Activated effector memory CD4-positive, alpha-beta T cell treated with Interleukin-2 at 50 U/mL for 16 hours (primary cell): Measurements from ENCODE around the gene CTNS.

Experiments used
- DNase-seq: peaks from one replicate; pipeline ENCODE4 v3.0.0-alpha.2; 2020

CTNS gene

GRCh38 chr17:3659541-3660111 is 23.1 kb downstream of the CTNS start:
- no peak for DNase-seq

DNA sequence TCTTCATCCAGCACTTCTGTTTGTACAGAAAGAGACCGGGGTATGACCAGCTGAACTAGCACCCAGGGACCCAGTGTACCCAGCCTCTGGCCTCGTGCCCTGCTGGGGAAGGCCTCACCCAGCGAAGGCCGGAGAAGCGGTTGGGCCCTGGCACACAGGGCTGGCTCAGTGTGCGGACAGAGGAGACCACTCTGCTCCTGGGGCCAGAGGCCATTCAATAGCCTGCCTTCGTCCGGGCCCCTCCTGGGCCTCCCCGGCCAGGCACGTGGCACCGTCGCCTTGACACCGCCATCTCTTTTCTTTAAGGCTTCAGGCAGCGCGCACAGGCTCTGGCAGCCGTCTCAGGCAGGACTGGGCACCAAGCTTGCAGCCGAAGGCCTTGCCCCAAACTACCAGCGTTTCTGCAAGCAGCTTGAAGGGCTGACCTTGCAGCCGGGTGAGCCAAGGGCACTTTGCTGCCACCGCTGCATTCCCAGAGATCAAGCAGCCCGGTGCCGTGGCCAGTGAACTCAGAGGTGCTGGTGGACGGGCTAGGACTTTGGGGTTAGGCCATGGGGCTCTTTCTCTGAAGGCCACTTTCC is 23.8 kb downstream of the CTNS start:
- DNase-seq = no peak

DNA sequence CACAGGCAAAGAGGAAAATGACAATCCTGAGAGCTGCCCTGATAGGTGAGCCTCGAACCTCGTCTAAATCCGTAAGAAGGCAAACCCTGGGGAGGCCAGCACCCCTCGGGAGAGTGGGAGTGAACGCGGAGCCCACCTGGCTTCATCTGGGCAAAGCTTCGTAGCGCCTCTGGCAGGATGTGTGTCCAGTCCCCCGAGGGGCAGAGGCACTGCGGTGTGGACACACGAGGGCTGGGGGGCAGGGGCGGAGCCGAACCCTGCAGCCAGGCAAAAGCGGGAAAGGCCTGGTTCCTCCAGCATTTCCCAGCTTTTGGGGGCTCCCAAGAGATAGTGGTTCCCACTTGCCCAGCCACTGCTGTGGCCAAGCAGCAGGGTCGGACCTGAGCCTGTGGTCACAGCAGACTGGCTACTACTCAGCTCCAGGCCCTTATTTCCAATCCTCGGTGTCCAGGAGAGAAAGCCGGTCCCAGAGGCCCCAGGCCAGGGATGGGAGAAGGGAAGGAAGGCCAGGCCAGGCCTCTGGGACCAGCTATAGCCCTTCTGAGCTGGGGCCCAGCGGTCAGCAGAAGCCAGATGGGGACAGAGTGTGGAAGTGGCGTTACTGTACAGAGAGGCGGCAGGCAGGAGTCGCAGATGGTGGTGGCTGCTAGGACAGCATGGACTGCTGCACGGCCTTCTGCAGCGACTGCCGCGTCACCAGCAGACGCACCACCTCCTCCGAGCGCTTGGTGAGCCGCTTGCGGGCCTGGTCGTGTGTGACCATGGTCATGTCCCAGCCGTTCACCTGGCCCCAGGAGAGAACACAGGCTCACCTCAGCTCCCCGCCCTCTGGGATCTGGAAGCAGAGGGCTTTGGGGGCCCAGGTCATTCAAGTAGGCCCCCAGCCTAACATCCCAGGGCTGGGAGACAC is 26.8 kb downstream of the CTNS start:
- no peak for DNase-seq

DNA sequence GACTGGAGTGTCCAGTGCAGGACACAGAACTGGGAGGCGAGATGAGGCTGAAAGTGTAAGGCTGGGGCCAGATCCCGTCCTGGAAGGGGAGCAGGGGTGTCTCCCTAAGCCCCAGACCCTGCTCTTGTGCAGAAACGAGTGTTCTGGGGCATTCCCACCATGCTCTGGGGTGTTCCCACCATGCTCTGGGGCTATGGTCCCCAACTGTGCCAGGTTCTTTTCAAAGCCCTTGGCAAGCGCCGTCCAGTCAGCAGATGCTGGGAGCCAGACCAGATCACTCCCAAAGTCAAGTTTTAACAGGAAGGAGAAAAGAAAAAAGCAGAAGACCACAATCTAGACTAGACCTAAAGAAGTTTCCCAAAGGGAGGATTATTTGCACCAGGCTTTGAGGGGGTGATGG is 29.3 kb downstream of the CTNS start:
- DNase-seq = no peak

DNA sequence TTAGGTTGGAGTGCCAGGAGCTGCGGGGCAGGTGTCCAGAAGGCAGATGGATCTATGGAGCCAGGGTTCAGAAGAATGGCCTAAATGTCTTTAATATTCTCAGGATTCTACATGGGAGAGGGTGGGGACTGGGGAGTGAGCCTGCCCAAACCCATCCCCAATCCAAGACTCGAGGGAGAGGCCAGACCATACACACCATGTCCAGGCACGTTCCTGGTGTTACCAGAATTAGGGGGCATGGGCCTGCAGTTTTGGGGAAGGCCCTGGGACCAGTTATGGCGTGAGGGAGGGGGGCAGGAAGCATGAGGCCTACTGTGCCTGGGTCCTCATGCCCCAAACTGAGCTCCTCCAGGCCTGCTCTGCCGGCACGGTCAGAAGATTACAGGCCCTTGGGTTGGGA is 30.0 kb downstream of the CTNS start:
- no peak for DNase-seq

DNA sequence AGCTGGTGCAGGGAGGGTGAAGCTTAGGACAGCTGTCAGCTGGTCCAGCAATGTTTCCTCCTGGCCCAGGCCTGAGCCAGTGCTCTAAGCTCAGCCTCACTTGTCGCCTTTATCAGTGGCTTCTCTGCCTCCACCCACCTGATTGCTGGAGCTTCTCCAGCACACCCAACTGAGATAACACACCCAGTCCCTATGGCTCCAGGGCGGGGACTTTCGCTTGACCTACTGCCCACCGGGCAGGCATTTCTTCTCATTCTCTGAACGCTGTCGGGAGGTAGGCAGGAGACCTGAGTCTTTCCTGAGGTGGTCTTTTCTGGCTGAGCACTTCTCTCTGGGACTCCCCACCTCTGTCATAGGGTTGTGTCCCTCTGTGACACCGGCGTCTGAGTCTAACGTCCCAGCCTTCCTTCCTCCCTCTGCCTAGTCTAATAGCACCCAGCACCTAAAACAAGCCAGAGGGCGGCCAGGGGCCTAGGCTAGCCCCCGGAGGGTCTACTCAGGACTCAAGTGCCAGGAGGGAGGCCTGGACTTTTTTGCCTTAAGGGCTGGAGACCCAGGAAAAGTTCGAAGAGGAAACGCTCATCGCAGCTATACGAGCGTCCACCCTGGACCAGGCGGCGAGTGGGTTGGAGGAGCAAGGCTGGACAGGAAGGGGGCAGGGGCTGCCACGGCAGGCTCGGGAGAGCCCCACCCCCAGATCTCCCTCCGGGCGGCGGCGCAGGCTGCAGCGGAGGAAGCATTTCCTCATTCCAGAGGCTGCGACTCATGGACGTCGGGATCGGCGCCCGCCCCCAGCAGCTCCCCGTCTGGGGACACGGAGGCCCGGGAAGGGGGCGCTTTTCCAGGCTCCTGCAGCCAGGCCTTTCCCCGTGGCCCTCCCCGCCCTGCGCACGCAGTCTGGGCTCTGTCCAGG is 31.1 kb downstream of the CTNS start:
- DNase-seq = no peak

DNA sequence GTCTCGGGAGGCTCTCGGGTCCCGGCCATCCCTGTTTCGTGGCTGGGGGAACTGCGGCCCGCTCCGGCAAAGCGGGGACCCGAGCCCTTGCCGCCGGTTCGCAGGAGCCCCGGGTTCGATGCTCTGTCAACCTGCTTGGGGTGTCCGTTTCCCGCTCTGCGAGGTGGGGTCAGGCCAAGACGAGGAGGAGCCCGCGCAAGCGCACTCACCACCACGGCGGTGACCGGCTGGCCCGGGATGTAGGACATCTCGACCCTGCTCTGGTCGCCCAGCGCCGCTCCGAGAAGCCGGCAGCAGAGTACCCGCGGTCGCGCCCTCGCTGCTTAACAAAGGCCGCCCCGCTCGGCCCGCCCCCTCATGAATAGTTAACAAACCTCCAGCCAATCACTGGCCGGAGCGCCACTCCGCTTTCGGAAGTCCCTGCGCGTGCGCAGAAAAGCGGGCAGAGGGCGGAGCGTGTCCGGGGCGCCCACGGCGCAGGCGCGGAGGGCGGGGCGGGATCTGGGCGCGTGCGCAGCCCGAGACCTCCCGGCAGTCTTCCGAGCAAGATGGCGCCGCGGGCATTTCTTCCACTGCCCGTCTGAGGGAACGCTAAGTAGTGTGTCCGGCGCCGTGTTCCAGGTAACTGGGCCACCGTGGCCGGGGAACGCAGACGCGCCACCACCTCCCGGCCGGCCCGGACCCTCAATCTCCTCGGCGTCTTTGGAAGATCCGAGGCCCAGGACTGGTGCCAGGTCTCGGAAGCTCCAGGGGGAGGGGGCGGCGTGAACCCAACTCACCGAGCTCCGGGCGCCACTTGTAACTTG is 31.9 kb downstream of the CTNS start, which contains the start of the genes EMC6 and TAX1BP3:
Gene EMC6, plus strand, starts transcription at position 534 of the 806 bp plus-strand sequence. CDS start 335 bp downstream, outside the sequence.
Gene TAX1BP3, minus strand, starts transcription at position 300 of the 806 bp plus-strand sequence. Its CDS starts 52 bp downstream, at position 248.
- DNase-seq = peak; percentile 99

- no peak for DNase-seq
Observed at GRCh38 chr17:3669085-3669347, 32.5 kb downstream of the CTNS start.

- no peak for DNase-seq
Observed at GRCh38 chr17:3669548-3669947, 33.0 kb downstream of the CTNS start.

DNA sequence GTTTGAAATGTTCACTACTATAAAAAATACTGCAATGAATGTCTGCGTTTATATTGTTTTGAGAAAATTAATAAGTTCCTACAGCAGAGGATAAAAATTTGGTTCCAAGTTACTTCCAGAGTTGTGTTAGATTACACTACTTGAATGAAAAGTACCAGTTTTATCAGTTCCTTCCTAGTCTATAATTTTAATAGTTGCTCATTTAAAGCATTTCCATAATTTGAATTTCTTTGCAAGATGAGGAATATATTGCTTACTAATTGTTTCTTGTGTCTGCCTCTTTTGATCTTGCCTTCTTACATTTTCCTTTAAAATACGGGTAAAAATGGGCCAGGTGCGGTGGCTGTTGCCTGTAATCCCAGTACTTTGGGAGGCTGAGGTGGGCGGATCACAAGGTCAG is 36.0 kb downstream of the CTNS start:
- no peak for DNase-seq

DNA sequence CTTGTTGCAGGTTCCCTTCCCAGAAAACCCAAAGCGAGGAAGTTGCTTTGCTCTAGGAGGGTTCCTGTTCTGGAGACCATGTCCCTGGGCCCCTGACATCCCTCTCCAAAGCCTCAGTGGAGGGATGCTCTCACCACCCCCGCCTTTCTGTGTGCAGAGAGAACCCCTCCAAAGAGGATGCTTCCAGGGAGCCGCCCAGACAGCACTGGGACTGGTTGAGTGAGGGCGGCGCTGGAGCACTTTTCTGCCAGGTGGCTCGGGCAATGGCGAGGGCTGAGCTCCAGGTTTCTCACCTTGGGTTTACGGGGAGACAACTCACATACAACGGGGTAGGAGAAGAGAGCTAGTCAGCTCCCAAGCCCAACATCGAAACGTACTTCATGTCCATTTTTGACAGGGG is 39.3 kb downstream of the CTNS start:
- no peak for DNase-seq

DNA sequence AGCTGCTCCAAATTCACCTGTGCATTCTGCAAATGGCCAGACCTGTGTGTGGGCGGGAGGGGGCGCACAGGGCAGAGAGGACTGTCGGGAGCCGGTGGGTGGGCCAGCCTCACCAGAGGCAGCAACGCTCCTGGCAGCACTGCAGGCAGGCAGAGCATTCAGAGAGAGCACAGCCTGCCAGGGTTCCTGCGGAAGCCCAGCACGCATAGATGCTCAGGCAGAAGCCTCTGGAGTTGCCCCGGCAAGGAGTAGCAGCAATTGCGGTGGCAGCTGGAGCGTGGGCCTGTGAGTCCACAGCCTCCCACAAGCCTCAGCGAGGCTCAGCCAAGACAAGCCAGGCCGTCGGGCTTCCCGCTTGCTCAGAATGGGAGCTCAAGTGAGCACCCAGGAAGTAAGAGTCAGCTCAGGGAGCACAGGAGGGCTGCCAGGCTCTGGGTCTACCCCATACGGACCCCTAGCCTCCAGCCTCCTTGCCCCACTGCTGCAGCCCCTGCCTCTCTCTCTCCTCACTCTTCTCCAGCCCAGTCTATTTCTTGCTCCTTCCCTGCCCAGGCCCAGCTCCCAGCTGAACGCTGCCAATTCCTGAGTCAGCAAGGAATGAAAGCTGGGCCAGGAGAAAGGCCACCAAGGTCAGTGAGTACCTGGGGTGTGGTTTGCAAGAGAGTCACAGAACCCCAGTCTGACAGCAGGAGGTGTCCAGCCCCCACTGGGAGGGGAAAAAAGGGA is 41.7 kb downstream of the CTNS start:
- no peak for DNase-seq

GRCh38 chr17:3678821-3679530 is 42.4 kb downstream of the CTNS start:
- no peak for DNase-seq

- no peak for DNase-seq
Observed at GRCh38 chr17:3679531-3680126, 43.1 kb downstream of the CTNS start.

GRCh38 chr17:3681057-3681456 is 44.5 kb downstream of the CTNS start:
- no peak for DNase-seq

GRCh38 chr17:3681565-3681964 is 45.0 kb downstream of the CTNS start:
- no peak for DNase-seq

DNA sequence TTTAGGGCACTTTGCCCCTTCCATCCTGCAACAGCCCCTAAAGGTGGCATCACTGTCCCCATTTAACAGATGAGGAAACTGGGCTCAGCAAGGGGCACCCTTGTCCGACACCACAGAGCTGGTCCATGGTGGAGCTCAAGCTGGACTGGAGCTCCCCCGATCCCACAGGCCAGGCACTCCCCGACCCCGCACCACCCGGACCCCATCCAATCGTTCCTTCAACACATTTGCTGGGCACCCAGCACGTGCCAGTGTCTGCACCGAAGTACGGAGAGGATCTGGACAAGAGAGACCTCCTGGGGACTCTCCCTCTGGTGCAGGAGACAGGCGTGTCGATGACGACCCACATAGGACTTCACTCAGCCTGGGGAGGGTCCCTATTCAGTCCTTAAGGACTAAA is 45.5 kb downstream of the CTNS start:
- no peak for DNase-seq

DNA sequence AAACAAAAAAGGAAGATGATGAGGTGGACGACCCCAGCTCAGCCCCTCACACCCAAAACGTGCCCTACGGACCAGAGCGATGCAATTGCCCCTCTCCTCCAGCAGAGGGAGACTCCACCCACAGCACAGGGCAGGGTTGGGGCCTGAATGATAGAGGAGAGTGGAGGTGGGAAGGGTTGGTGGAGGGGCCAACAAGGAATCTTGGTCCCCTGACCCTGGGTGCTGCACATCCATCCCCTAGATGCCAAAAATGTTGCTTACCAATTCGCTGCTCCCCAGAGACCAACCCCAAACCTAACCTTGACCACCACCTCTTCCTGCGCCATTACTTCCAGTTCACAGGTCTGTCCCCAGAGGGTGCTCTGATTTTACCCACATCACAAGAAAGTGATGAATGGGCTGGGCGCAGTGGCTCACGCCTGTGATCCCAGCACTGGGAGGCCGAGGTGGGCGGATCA is 46.5 kb downstream of the CTNS start:
- DNase-seq = peak; percentile 41

DNA sequence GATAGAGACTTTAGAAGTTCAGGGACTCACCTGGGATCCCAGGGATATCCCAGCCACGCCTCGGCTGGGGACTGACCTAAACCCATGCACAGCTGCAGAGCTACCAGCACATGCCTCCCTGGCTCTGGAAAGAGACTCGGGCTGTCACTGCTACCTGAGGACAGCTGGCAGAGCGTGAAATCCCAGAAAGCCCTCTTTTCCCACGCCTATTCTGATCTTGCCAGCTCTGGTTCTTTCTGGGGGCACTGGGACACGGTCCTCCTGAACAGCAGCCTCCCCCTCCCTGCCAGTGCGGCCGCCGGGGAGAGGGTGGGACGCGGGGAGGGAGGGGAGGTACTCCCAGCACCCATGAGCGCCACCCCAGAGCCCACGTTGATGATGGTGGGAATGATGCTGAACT is 48.6 kb downstream of the CTNS start:
- no peak for DNase-seq

DNA sequence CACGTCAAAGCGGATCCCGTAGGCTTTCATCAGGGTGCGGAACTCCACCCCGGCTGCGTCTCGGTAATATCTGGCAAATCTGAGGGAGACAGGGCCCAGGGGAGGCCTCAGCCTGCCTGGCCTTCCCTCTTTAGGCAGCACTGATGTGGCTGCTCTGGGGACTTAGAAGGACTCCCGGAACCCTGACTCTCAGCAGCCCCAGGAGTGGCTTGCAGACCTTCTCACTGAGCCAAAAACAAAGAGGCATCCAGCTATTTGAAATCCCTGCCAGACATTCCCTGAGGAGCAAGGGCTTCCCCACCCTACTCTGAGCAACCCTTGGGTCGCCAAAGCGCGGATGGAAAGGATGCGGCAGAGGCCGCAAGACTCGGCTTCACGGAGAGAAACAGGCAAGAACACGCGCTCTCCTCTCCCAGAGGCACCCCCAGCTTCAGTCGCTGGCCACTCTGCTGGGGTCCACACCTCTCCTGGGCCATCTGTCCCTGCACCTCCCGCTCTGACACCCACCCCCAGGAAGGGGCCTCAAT is 51.5 kb downstream of the CTNS start:
- DNase-seq = no peak
